GM21381 (cell line): ENCODE results near the gene ABLIM3.

Experiments
- ATAC-seq: cut with Tn5 transposase; IDR thresholded peaks from one replicate; pipeline ENCODE4 v1.9.1; 2021; ENCODE audit warnings: mild to moderate bottlenecking, moderate library complexity; ENCODE audit not compliant: unreplicated experiment

ABLIM3 gene

GRCh38 chr5:149301744-149302380 is 160.6 kb downstream of the ABLIM3 start:
- no peak for ATAC-seq

- no peak for ATAC-seq
Measured at GRCh38 chr5:149302641-149303040, 161.3 kb downstream of the ABLIM3 start.

- no peak for ATAC-seq
Measured at GRCh38 chr5:149303210-149303609, 161.9 kb downstream of the ABLIM3 start.

GRCh38 chr5:149304195-149305078 is 163.1 kb downstream of the ABLIM3 start:
- ATAC-seq: no peak

GRCh38 chr5:149309354-149309753 is 168.1 kb downstream of the ABLIM3 start:
- ATAC-seq: no peak
